Chondrocyte (in vitro differentiated cells): Measurements from ENCODE around the gene ACP5. TPM values are rescaled to one million over a fixed set of nuclear protein-coding genes. Genes with fewer than 3 reads are reported as not detected.

Experiments used
- DNase-seq: peaks from one replicate; pipeline ENCODE4 v3.0.0; 2021; ENCODE audit warnings: mixed read lengths, low spot score
- H3K27ac Mint-ChIP-seq: one replicate; pipeline ENCODE4 v1.8.0; 2021; ENCODE audit warnings: mild to moderate bottlenecking, moderate library complexity, mixed read lengths; ENCODE audit not compliant: unreplicated experiment
- H3K27me3 Mint-ChIP-seq: 2 replicates; pipeline ENCODE4 v1.8.0; 2021; ENCODE audit warnings: low read depth, mixed read lengths
- H3K36me3 Mint-ChIP-seq: 2 replicates; pipeline ENCODE4 v1.8.0; 2021; ENCODE audit warnings: low read depth, mixed read lengths
- H3K4me1 Mint-ChIP-seq: 2 replicates; pipeline ENCODE4 v1.8.0; 2021; ENCODE audit warnings: low read depth, mild to moderate bottlenecking, mixed read lengths
- H3K4me3 Mint-ChIP-seq: one replicate; pipeline ENCODE4 v1.8.0; 2021; ENCODE audit warnings: mild to moderate bottlenecking, moderate library complexity, mixed read lengths; ENCODE audit not compliant: unreplicated experiment
- H3K9me3 Mint-ChIP-seq: 2 replicates; pipeline ENCODE4 v1.8.0; 2021; ENCODE audit warnings: low read depth, mixed read lengths
- CTCF ChIP-seq: fragments of 200-600 bp; sonication (generic); IDR thresholded peaks from 2 replicates; pipeline ENCODE4 v1.5.0; 2021; ENCODE audit warnings: antibody characterized with exemption, mild to moderate bottlenecking, moderate library complexity
- total RNA-seq: library from RNA; stranded (reverse); gene quantifications from 3 replicates; pipeline ENCODE4 v1.2.1, GENCODE V29; 2021

The ACP5 gene
- total RNA-seq, 1 donor from 2014 or later = 0.45 TPM

- Mint-ChIP-seq H3K27me3 (no peaks in the 10 kb centered on the region), H3K9me3 (no peaks in the 10 kb centered on the region), H3K27ac (peak overlapping the region; percentile 63), H3K4me3 (peak overlapping the region; percentile 97), H3K36me3 (peaks cover 3% of the 10 kb centered on the region), H3K4me1 (peaks cover 45% of the 10 kb centered on the region)
- TF ChIP-seq CTCF = no peak
- peak; percentile 14 for DNase-seq
Observed at GRCh38 chr19:11598746-11599145, 21.3 kb upstream of the ACP5 start.

- H3K27ac Mint-ChIP-seq = peak overlapping the region; percentile 98
- no peaks in the 10 kb centered on the region for H3K9me3 Mint-ChIP-seq
- H3K4me1 Mint-ChIP-seq = peaks cover 45% of the 10 kb centered on the region
- no peaks in the 10 kb centered on the region for H3K27me3 Mint-ChIP-seq
- peak overlapping the region; percentile 97 for H3K4me3 Mint-ChIP-seq
- H3K36me3 Mint-ChIP-seq = peaks cover 3% of the 10 kb centered on the region
- peak; percentile 4 for DNase-seq
- TF ChIP-seq CTCF = no peak
Observed at GRCh38 chr19:11598103-11598483, 20.6 kb upstream of the ACP5 start.

GRCh38 chr19:11597202-11598102 lies 20.0 kb upstream of the ACP5 start, which contains the start of gene ZNF627:
Gene ZNF627, plus strand, starts transcription at chr19:11597483. Its CDS starts 145 bp downstream, at chr19:11597628.
- Mint-ChIP-seq H3K4me1 (peaks cover 38% of the 10 kb centered on the region), H3K27ac (peak within 1 kb of the TSS; percentile 98), H3K9me3 (no peaks in the 10 kb centered on the region), H3K36me3 (peaks cover 1% of the 10 kb centered on the region), H3K27me3 (no peaks in the 10 kb centered on the region), H3K4me3 (peak within 1 kb of the TSS; percentile 97)
- no peak for TF ChIP-seq CTCF
- peak; percentile 99 for DNase-seq

- TF ChIP-seq CTCF = no peak
- Mint-ChIP-seq H3K9me3 (no peaks in the 10 kb centered on the region), H3K27me3 (no peaks in the 10 kb centered on the region), H3K4me3 (peak overlapping the region; percentile 97), H3K27ac (peak overlapping the region; percentile 41), H3K4me1 (peaks cover 33% of the 10 kb centered on the region), H3K36me3 (no peaks in the 10 kb centered on the region)
- no peak for DNase-seq
Observed at GRCh38 chr19:11596156-11596555, 18.7 kb upstream of the ACP5 start.

DNA sequence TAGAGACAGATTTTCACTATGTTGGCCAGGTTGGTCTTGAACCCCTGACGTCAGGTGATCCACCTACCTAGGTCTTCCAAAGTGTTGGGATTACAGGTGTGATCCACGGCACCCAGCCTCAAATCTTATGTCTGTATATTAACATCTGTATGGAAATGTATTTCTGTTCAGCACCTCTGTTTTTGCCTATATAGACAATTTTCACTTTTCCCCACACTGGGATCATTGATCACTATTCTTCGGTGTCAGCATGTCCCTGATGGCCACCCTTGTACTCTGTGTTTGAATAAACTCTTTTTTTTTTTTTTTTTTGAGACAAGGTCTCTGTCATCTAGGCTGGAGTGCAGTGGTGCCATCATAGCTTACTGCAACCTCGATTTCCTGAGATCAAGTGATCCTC lies 16.6 kb upstream of the ACP5 start:
- Mint-ChIP-seq H3K4me3 (no peak overlapping the region), H3K27ac (no peak overlapping the region), H3K9me3 (no peaks in the 10 kb centered on the region), H3K27me3 (no peaks in the 10 kb centered on the region), H3K4me1 (peaks cover 14% of the 10 kb centered on the region), H3K36me3 (no peaks in the 10 kb centered on the region)
- DNase-seq = no peak
- TF ChIP-seq CTCF = no peak
